Right lobe of liver (tissue), 6 donors: Measurements from ENCODE around the gene SEC23IP. TPM values are rescaled to one million over a fixed set of nuclear protein-coding genes. Genes with fewer than 3 reads are reported as not detected.
A peak's percentile ranks its signal among the peaks of the same experiment; 100 is the strongest.
"Not testable (repeated sequence)": the region's sequence is repeated elsewhere in the genome, so short reads cannot be mapped to it uniquely, and the experiment has no call there.

Experiments used
- ATAC-seq, 4 donors: fragments of 200-7000 bp; cut with Tn5 transposase; one replicate each; pipeline ENCODE4 v1.9.1; 2020; ENCODE audit warnings: mild to moderate bottlenecking in 4 of 4, moderate library complexity in 4 of 4
- DNase-seq, 3 donors: peaks; one replicate each; pipeline ENCODE4 v3.0.0-alpha.2; 2020
- H3K27ac ChIP-seq, 3 donors: fragments of 200-600 bp; one replicate each; pipeline ENCODE4 v1.8.0; 2022
- H3K27me3 ChIP-seq, 2 donors: fragments of 200-600 bp; one replicate each; pipeline ENCODE4 v1.8.0; 2022
- H3K36me3 ChIP-seq, 4 donors: fragments of 200-600 bp; sonication (generic) in 1 of 4; one replicate each; pipeline versions ENCODE4 v1.5.1 to v1.8.0; 2017 to 2022; ENCODE audit warnings: control low read depth in 1 of 4
- H3K4me1 ChIP-seq, 4 donors: fragments of 200-600 bp; sonication (generic) in 1 of 4; one replicate each; pipeline versions ENCODE4 v1.5.1 to v1.8.0; 2017 to 2022; ENCODE audit warnings: control low read depth in 1 of 4
- H3K4me3 ChIP-seq, 3 donors: fragments of 200-600 bp; one replicate each; pipeline ENCODE4 v1.8.0; 2022
- H3K9me3 ChIP-seq, 4 donors: fragments of 200-600 bp; sonication (generic) in 1 of 4; one replicate each; pipeline versions ENCODE4 v1.5.1 to v1.8.0; 2017 to 2022; ENCODE audit warnings: control low read depth in 1 of 4
- POLR2A ChIP-seq: fragments of 450-650 bp; IDR thresholded peaks from one replicate; pipeline ENCODE4 v1.6.1; 2017; ENCODE audit warnings: antibody characterized with exemption, mild to moderate bottlenecking
- WGBS: methylation state at CpG from one replicate; pipeline ENCODE4 v1.1.6; 2018; ENCODE audit warnings: low coverage, low lambda C conversion rate; ENCODE audit not compliant: insufficient coverage; ENCODE audit errors: missing lambda C conversion rate; 5-methylcytosine and 5-hydroxymethylcytosine counted together
- intact Hi-C, 2 donors: fragments of 100-400 bp; cut with DNase I; formaldehyde crosslinking; loops; one replicate each; pipeline versions ENCODE4 v1.11.2 to v1.14.1; 2022
- total RNA-seq, 6 experiments: library from RNA; depleted of rRNA in 2 of 6; stranded (reverse); fragments of >200 nt in 2 of 6; fragmentation: NEBNext Ultra II Directional in 3 of 6; extraction: Animal tissue kit (Norgen Biotek cat#: 25700) in 3 of 6; gene quantifications; one replicate each; pipeline versions ENCODE4 v1.1.0 to v1.2.4, GENCODE V29; 2016 to 2023
- TF ChIP-seq, protein P1 (sequence below), 4 donors: fragments of 200-600 bp in 3 of 4; fragments of 450-650 bp in 1 of 4; IDR thresholded peaks; one replicate each; pipeline versions ENCODE4 v1.5.1 to v1.8.0; 2016 to 2022; ENCODE audit warnings: antibody characterized with exemption in 4 of 4, mild to moderate bottlenecking in 2 of 4
- donor health status: DM: no; HTN: yes; CAD: no.
- donor health status: DM: no; HTN: no; CAD: no.
- donor health status: DM: no; HTN: no; CAD: no.
- donor health status: DM: no; HTN: yes; CAD: no.
- donor health status: DM: no; HTN: yes; CAD: no.

The SEC23IP gene
- total RNA-seq, 6 experiments from 2014 or later = 22.2 to 34.9 (median 29.2) TPM

DNA sequence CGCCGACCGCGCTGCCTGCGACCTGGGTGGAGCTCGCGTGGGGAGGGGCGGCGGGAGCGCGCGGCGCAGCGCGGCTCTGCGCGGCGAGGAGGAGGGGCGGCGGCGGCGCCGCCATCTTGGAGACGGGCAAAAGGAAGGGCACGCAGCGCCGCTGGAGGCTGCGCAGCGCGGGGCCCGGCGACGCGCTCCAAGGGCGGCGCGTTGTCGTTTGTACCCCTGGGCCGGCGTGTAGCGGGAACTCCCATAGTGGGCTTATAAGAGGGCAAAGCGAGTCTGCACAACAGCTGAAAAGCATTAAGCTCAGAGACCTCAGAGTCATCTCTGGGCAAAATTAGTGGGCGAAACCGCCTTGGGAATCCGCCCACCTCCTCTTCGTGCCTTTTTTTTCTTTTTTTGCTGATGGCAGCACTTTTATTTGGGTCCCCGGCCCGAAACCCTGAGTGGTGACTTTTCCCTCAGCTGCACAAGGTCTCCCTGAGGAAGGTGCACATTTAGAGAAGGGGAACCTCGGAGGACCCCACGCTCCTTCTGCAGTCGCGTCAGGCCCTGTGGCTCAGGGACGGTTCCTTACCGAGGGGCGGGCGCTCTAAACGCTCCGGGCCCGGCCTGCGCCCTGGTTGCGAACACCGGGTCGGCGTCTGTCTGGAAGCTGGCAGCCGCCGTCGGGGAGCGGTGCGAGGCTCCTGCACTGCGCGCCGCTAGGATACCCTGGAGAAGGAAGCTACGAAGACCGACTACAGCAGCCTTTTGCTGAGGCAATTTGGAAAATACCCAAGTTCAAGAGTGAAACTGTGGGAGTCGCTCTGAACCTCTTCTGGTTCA, 19.5 kb upstream of the SEC23IP start:
- under 1% methylated on average over 34 of the region's 75 CpGs for WGBS
- no peaks in the 10 kb centered on the region for H3K27me3 ChIP-seq
- peak overlapping the region; percentile 76 to 96 (median 79) for H3K4me3 ChIP-seq
- H3K9me3 ChIP-seq = no peaks in the 10 kb centered on the region
- H3K4me1 ChIP-seq = peaks cover 0 to 20% (median 6%) of the 10 kb centered on the region in 4 donors
- DNase-seq = peak; percentile 92 to 93 (median 93)
- TF ChIP-seq, protein P1, sequence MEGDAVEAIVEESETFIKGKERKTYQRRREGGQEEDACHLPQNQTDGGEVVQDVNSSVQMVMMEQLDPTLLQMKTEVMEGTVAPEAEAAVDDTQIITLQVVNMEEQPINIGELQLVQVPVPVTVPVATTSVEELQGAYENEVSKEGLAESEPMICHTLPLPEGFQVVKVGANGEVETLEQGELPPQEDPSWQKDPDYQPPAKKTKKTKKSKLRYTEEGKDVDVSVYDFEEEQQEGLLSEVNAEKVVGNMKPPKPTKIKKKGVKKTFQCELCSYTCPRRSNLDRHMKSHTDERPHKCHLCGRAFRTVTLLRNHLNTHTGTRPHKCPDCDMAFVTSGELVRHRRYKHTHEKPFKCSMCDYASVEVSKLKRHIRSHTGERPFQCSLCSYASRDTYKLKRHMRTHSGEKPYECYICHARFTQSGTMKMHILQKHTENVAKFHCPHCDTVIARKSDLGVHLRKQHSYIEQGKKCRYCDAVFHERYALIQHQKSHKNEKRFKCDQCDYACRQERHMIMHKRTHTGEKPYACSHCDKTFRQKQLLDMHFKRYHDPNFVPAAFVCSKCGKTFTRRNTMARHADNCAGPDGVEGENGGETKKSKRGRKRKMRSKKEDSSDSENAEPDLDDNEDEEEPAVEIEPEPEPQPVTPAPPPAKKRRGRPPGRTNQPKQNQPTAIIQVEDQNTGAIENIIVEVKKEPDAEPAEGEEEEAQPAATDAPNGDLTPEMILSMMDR (IDR thresholded peaks at IDR 0.05) = peak in 1 of 4 donors; percentile 11
- TF ChIP-seq POLR2A = peak; percentile 50
- peak overlapping the region; percentile 65 to 80 (median 78) for H3K27ac ChIP-seq
- no peaks in the 10 kb centered on the region for H3K36me3 ChIP-seq
- intact Hi-C loops = no loop called here
- peak; percentile 94 to 98 (median 96) for ATAC-seq

DNA sequence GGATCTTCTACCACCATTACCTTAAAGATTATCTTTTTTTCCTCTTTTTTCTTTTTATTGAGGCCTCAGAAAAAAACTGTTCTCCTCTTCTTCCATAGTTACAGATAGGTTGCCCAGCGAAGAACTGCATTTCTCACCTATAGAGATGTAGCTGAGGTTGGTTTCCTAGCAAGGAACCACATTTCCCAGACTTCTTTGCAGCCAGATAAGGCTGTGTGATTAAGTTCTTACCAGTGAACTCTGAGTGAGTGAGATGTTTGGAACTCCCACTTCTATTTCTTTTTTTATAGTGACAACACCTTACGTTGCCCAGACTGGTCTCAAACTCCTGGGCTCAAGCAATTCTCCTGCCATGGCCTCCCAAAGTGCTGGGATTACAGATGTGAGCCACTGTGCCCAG, 14.0 kb upstream of the SEC23IP start:
- Histone ChIP-seq H3K9me3 (no peaks in the 10 kb centered on the region), H3K4me1 (no peaks in the 10 kb centered on the region), H3K27ac (no peak overlapping the region), H3K4me3 (no peak overlapping the region), H3K27me3 (no peaks in the 10 kb centered on the region), H3K36me3 (no peaks in the 10 kb centered on the region)
- no peak for TF ChIP-seq POLR2A
- TF ChIP-seq, protein P1 (IDR thresholded peaks at IDR 0.05) = no peak
- intact Hi-C loops = no loop called here
- ATAC-seq (no peak), DNase-seq (no peak)
- WGBS = 74% methylated on average over 2 of the region's 2 CpGs

DNA sequence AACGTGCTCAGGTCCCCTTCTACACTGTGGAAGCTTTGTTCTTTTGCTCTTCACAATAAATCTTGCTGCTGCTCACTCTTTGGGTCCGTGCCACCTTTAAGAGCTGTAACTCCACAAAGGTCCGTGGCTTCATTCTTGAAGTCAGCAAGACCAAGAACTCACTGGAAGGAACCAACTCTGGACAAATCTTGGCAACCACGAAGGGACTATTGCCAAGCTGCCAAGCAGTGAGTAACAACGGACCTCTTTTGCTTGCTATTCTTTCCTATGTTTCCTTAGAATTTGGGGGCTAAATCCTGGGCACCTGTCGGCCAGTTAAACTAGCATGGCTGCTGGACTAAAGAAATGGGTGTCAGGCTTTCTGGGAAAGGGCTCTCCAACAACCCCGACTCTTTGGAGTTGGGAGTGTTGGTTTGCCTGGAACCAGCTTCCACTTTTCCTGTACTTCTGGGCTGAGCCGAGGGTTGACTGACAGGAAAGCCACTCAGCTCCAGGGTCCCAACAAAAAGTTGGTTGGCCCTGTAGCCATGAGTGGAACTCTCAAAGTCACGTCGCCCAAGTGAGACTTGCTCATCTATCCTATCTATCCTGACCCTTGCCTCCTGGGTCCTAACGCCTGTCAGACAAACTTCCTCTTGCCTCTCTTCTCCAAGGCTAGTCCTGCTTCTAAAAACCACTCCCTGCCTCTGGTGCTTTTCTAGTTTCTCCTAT, 8.5 kb upstream of the SEC23IP start:
- H3K27ac ChIP-seq, H3K27me3 ChIP-seq, H3K36me3 ChIP-seq, H3K9me3 ChIP-seq, ATAC-seq, DNase-seq, H3K4me1 ChIP-seq, intact Hi-C loops, H3K4me3 ChIP-seq: not testable (repeated sequence)
- 75% methylated on average over 6 of the region's 11 CpGs for WGBS

GRCh38 chr10:119886070-119886469, 6.5 kb upstream of the SEC23IP start:
- H3K4me1 ChIP-seq, H3K9me3 ChIP-seq, ATAC-seq, H3K4me3 ChIP-seq, H3K27ac ChIP-seq, H3K27me3 ChIP-seq, DNase-seq, intact Hi-C loops, H3K36me3 ChIP-seq: not testable (repeated sequence)
- WGBS = 66% methylated on average over 6 of the region's 6 CpGs

DNA sequence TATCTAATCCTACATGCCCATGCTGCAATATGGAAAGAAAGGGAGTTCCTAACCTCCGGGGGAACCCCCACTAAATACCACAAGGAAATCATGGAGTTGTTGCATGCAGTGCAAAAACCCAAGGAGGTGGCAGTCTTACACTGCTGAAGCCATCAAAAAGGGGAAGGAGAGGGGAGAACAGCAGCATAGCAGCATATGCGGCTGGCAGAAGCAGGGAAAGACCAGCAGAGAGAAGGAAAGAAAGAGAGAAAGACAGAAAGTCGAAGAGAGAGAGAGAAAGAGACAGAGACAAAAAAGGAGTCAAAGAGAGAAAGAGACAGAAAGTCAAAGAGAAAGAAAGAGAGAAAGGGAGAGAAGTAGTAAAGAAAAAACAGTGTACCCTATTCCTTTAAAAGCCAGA, 3.8 kb upstream of the SEC23IP start:
- H3K27ac ChIP-seq, ATAC-seq, DNase-seq, intact Hi-C loops, H3K9me3 ChIP-seq, H3K27me3 ChIP-seq, H3K36me3 ChIP-seq, H3K4me3 ChIP-seq: not testable (repeated sequence)
- 60% methylated on average over 3 of the region's 3 CpGs for WGBS
- peaks cover 0 to 11% (median 3%) of the 10 kb centered on the region in 4 donors for H3K4me1 ChIP-seq

GRCh38 chr10:119889201-119889600, 3.3 kb upstream of the SEC23IP start:
- H3K4me1 ChIP-seq = peaks cover 0 to 16% (median 5%) of the 10 kb centered on the region in 4 donors
- WGBS = 54% methylated on average over 3 of the region's 3 CpGs
- intact Hi-C loops, H3K27ac ChIP-seq, H3K4me3 ChIP-seq, H3K36me3 ChIP-seq, DNase-seq, H3K27me3 ChIP-seq, ATAC-seq, H3K9me3 ChIP-seq: not testable (repeated sequence)

- H3K36me3 ChIP-seq, H3K27me3 ChIP-seq, ATAC-seq, H3K27ac ChIP-seq, H3K4me3 ChIP-seq, DNase-seq, intact Hi-C loops, H3K9me3 ChIP-seq: not testable (repeated sequence)
- 73% methylated on average over 2 of the region's 4 CpGs for WGBS
- peaks cover 0 to 24% (median 6%) of the 10 kb centered on the region in 4 donors for H3K4me1 ChIP-seq
Measured at GRCh38 chr10:119890307-119890706, 2.2 kb upstream of the SEC23IP start.

- H3K9me3 ChIP-seq, intact Hi-C loops, H3K27me3 ChIP-seq, H3K36me3 ChIP-seq, DNase-seq, ATAC-seq: not testable (repeated sequence)
- WGBS = 43% methylated on average over 12 of the region's 14 CpGs
- Histone ChIP-seq H3K27ac (peak overlapping the region; percentile 56 to 81 (median 61)), H3K4me3 (peak overlapping the region; percentile 80 to 98 (median 90)), H3K4me1 (peaks cover 0 to 39% (median 14%) of the 10 kb centered on the region in 4 donors)
Measured at GRCh38 chr10:119891849-119892187, 712 bp upstream of the SEC23IP start.
